Measurements from ENCODE around the gene ZNF407. TPM values are rescaled to one million over a fixed set of nuclear protein-coding genes. Genes with fewer than 3 reads are reported as not detected.

The ZNF407 gene
- total RNA-seq, 1 donor, result 16.6 TPM

DNA sequence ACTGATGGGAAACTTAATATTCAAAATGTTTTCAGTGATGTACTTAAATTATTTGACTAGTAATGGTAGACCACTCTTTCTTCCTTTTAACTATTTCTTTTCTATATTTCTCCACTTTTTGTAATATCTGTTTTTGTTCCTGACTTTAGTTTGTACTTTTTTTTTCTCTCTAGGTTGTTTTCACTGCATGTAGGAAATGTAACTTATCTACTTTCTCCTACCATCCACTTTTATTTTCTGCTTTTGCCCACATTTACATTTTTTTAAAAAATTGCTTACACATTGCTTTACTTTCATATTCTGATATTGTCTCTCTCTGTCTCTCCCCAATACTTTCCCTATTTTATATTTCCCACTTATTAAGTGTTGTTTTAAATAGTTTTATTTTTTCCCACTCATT lies 47.0 kb downstream of the ZNF407 start:
- Histone ChIP-seq H4K20me1 (ENCODE audit: insufficient read depth, low read length) (no peaks in the 10 kb centered on the region), H2AFZ (ENCODE audit: low read length) (no peak overlapping the region), H3K9me3 (ENCODE audit: low read depth, low read length) (no peaks in the 10 kb centered on the region), H3K4me1 (ENCODE audit: insufficient read depth, low read length) (peaks cover 3% of the 10 kb centered on the region), H3K27ac (ENCODE audit: low read depth, low read length) (no peak overlapping the region), H3K4me3 (ENCODE audit: insufficient read depth, low read length) (no peak overlapping the region), H3K36me3 (ENCODE audit: insufficient read depth, low read length) (peaks cover 3% of the 10 kb centered on the region), H3K79me2 (ENCODE audit: insufficient read depth, low read length) (no peaks in the 10 kb centered on the region), H3K27me3 (ENCODE audit: insufficient read depth, low read length) (no peaks in the 10 kb centered on the region), H3K4me2 (ENCODE audit: insufficient read depth, low read length) (no peak overlapping the region)
- TF ChIP-seq, protein P1, sequence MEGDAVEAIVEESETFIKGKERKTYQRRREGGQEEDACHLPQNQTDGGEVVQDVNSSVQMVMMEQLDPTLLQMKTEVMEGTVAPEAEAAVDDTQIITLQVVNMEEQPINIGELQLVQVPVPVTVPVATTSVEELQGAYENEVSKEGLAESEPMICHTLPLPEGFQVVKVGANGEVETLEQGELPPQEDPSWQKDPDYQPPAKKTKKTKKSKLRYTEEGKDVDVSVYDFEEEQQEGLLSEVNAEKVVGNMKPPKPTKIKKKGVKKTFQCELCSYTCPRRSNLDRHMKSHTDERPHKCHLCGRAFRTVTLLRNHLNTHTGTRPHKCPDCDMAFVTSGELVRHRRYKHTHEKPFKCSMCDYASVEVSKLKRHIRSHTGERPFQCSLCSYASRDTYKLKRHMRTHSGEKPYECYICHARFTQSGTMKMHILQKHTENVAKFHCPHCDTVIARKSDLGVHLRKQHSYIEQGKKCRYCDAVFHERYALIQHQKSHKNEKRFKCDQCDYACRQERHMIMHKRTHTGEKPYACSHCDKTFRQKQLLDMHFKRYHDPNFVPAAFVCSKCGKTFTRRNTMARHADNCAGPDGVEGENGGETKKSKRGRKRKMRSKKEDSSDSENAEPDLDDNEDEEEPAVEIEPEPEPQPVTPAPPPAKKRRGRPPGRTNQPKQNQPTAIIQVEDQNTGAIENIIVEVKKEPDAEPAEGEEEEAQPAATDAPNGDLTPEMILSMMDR (IDR thresholded peaks at IDR 0.05; ENCODE audit: extremely low read depth, low read depth, low read length), result no peak
- DNase-seq (ENCODE audit: insufficient read length, low spot score, missing footprints), result no peak

DNA sequence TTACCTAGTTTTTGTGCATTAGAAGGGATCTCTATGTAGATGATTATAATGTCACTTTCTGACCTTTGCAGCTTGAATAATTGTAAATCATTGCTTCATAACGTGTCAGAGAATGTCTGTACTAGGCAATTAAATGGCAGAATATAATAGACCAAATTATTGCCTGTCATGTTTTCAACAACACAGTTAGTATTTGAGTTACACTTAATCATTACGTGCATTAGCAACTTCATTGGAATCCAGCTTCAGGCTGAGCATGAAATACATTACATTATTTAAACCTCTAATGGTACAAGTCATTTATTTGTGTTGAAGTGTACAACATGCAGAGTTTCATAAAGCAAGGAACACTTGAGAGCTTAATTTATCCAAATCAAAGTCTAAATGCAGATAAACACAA lies 48.0 kb downstream of the ZNF407 start:
- H3K4me2 ChIP-seq (ENCODE audit: insufficient read depth, low read length), result no peak overlapping the region
- H3K27me3 ChIP-seq (ENCODE audit: insufficient read depth, low read length), result no peaks in the 10 kb centered on the region
- no peak overlapping the region for H2AFZ ChIP-seq (ENCODE audit: low read length)
- no peak overlapping the region for H3K4me3 ChIP-seq (ENCODE audit: insufficient read depth, low read length)
- H3K9me3 ChIP-seq (ENCODE audit: low read depth, low read length), result no peaks in the 10 kb centered on the region
- DNase-seq (ENCODE audit: insufficient read length, low spot score, missing footprints), result no peak
- TF ChIP-seq, protein P1 (IDR thresholded peaks at IDR 0.05; ENCODE audit: extremely low read depth, low read depth, low read length), result no peak
- H3K36me3 ChIP-seq (ENCODE audit: insufficient read depth, low read length), result peaks cover 3% of the 10 kb centered on the region
- no peaks in the 10 kb centered on the region for H4K20me1 ChIP-seq (ENCODE audit: insufficient read depth, low read length)
- no peaks in the 10 kb centered on the region for H3K79me2 ChIP-seq (ENCODE audit: insufficient read depth, low read length)
- H3K27ac ChIP-seq (ENCODE audit: low read depth, low read length), result no peak overlapping the region
- H3K4me1 ChIP-seq (ENCODE audit: insufficient read depth, low read length), result peaks cover 3% of the 10 kb centered on the region

DNA sequence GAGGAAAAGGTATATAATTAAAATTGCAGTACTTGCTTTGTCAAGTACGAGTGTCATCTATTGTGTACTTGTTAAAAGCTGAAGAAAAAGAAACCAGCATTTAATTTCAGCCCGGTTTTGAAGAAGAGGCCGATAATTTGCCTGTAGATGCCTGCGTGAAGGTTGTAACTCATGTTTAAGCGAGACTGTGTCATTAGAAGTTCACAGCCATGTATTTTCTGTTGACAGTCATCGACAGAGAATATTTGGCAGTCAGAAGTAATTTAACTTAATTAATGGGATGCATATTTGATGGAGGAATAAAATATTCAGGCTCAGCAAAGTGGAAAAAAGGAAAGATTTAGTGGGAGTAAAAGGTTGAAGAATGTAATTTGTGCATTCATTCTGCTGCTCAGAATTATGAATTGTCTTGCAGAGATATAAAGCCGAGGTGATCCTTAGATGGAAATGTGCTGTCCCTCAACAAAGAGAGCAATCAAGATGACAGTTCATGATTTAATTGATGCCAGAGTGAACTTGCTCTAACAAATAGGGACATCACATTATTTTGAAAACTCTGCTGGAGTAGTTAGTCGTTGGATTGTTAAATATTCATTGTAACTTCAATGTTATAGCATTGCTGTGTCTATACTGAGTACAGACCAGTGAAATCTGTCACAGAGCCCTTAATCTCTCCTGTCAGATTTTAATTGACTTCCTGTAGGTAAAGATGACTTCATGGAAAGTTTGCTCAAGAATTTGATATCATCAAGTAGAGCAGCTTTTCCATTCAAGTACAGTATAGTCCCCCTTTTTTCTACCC lies 53.9 kb downstream of the ZNF407 start:
- Histone ChIP-seq H3K4me1 (ENCODE audit: insufficient read depth, low read length) (no peaks in the 10 kb centered on the region), H2AFZ (ENCODE audit: low read length) (no peak overlapping the region), H3K36me3 (ENCODE audit: insufficient read depth, low read length) (peaks cover 3% of the 10 kb centered on the region), H4K20me1 (ENCODE audit: insufficient read depth, low read length) (no peaks in the 10 kb centered on the region), H3K4me3 (ENCODE audit: insufficient read depth, low read length) (no peak overlapping the region), H3K27me3 (ENCODE audit: insufficient read depth, low read length) (no peaks in the 10 kb centered on the region), H3K9me3 (ENCODE audit: low read depth, low read length) (no peaks in the 10 kb centered on the region), H3K27ac (ENCODE audit: low read depth, low read length) (no peak overlapping the region), H3K79me2 (ENCODE audit: insufficient read depth, low read length) (no peaks in the 10 kb centered on the region), H3K4me2 (ENCODE audit: insufficient read depth, low read length) (no peak overlapping the region)
- DNase-seq (ENCODE audit: insufficient read length, low spot score, missing footprints), result no peak
- TF ChIP-seq, protein P1 (IDR thresholded peaks at IDR 0.05; ENCODE audit: extremely low read depth, low read depth, low read length), result no peak

DNA sequence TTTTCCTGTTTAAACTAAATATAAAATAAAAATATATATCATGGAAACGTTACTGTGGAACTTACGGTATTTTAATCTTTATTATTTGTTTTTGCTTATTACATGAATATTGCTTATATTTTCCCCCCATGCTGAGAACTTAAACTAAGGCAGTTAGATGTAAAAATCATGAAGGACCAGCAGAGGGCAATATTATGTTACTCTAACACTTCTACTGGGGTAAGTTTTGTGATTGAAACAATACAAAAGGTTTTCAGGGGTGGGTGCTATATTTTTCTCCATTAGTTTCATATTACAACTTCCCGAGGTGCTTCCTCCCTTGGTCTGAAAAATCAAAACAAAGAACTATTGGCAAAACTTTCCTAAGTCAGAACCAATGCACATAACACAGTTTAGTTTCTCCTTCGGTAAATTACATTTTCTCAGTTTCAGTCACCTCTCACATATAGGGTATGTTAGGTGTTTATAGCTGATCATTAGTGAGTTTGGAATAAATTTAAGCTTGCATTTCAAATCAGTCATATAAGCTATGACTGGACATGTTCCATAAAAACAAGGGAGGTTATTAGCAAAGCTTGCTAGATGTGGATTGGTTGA lies 54.8 kb downstream of the ZNF407 start:
- no peaks in the 10 kb centered on the region for H3K79me2 ChIP-seq (ENCODE audit: insufficient read depth, low read length)
- no peak overlapping the region for H2AFZ ChIP-seq (ENCODE audit: low read length)
- H3K27me3 ChIP-seq (ENCODE audit: insufficient read depth, low read length), result no peaks in the 10 kb centered on the region
- no peaks in the 10 kb centered on the region for H3K4me1 ChIP-seq (ENCODE audit: insufficient read depth, low read length)
- no peak overlapping the region for H3K27ac ChIP-seq (ENCODE audit: low read depth, low read length)
- no peak overlapping the region for H3K4me3 ChIP-seq (ENCODE audit: insufficient read depth, low read length)
- no peaks in the 10 kb centered on the region for H3K9me3 ChIP-seq (ENCODE audit: low read depth, low read length)
- H4K20me1 ChIP-seq (ENCODE audit: insufficient read depth, low read length), result no peaks in the 10 kb centered on the region
- TF ChIP-seq, protein P1 (IDR thresholded peaks at IDR 0.05; ENCODE audit: extremely low read depth, low read depth, low read length), result peak; percentile 62
- DNase-seq (ENCODE audit: insufficient read length, low spot score, missing footprints), result no peak
- peaks cover 3% of the 10 kb centered on the region for H3K36me3 ChIP-seq (ENCODE audit: insufficient read depth, low read length)
- H3K4me2 ChIP-seq (ENCODE audit: insufficient read depth, low read length), result no peak overlapping the region

Measured in osteoblast (primary cell).